CD1c-positive myeloid dendritic cell (primary cell): ENCODE measurements around the gene CCDC34.

Experiments
- DNase-seq: peaks from one replicate; pipeline ENCODE4 v3.0.0-alpha.2; 2016; ENCODE audit errors: extremely low spot score

Gene CCDC34

GRCh38 chr11:27291302-27291889 lies 71.6 kb downstream of the CCDC34 start:
- no peak for DNase-seq

DNA sequence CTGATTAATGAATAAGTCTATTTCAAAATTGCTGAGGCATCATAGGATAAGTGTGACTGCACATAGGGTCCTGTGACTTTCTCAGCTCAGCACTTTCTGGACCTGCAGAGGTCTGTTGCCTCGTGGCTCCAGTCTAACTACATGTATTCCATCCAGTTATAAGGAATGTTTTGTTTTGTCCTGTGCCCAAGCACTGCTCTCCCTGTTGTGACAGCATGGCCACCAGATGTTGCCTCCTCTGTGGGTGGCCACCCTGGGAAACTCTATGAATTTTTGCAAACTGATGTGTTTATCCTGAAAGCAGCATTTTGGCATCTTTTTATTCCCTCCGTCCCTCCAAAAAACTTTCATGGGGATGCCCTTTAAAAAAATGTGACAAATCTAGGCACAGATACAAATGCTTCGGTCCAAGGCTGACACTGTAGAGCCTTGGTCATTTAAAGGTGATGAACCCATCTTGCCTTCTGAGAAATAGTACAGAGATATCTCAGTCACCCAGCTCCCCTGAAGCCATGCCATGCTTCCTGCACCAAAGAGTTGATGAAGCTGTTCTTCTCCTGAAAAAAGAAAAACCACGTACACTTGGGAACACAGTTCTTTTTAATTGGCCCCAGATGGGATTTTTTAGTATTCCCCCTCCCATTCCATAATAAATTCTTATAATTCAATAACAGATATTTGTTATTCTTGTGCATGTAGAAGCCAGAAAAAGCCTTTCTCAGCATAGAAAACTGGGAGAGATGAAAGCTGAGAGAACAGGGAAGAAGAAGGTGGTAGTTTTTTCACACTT lies 72.6 kb downstream of the CCDC34 start:
- DNase-seq = no peak
